ENCODE results near the gene RAD9A.
A peak's percentile ranks its signal among the peaks of the same experiment; 100 is the strongest.

The RAD9A gene

DNA sequence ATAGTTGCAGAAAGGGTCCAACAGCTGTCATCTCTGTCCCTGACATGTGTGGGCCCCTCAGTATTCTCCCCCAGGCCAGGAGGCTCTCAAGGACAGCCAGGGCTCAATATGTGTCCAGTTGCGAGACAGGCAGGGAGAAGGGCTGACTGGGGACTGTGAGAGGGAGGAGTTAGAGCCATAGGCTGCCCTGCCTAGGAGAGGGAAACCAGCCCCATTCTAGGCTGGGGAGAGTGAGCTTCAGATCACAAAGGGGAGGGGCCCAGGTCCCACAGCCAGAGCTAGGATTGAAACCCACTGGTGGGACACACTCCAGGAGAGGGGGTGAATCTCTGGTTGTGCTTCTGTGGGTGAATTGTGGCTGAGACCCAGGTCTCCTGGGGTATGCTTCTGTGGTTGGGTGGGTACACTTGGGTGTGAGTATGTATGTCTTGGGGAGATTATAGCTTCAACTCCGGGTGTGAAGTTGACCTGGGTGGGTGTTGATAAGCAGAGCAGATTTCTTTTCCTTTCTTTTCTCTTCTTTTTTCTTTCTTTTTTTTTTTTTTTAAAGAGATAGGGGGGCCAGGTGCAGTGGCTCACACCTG, 21.6 kb downstream of the RAD9A start:
- H3K36me3 ChIP-seq (ENCODE audit: control insufficient read depth, insufficient read depth, low read length): no peaks in the 10 kb centered on the region
- WGBS, 2 experiments (ENCODE audit: insufficient coverage in 2 of 2): 80 to 92% methylated on average over 1 of the region's 2 CpGs
- H3K4me1 ChIP-seq (ENCODE audit: control insufficient read depth, insufficient read depth, low read length, poor library complexity, severe bottlenecking): peaks cover 3% of the 10 kb centered on the region
- no peaks in the 10 kb centered on the region for H3K9me3 ChIP-seq (ENCODE audit: control insufficient read depth, low read length)
- no peak overlapping the region for H3K4me3 ChIP-seq (ENCODE audit: extremely low read depth, insufficient read depth, low read length, poor library complexity, severe bottlenecking)
- no peak overlapping the region for H3K27ac ChIP-seq (ENCODE audit: low read depth, low read length, severe bottlenecking)

DNA sequence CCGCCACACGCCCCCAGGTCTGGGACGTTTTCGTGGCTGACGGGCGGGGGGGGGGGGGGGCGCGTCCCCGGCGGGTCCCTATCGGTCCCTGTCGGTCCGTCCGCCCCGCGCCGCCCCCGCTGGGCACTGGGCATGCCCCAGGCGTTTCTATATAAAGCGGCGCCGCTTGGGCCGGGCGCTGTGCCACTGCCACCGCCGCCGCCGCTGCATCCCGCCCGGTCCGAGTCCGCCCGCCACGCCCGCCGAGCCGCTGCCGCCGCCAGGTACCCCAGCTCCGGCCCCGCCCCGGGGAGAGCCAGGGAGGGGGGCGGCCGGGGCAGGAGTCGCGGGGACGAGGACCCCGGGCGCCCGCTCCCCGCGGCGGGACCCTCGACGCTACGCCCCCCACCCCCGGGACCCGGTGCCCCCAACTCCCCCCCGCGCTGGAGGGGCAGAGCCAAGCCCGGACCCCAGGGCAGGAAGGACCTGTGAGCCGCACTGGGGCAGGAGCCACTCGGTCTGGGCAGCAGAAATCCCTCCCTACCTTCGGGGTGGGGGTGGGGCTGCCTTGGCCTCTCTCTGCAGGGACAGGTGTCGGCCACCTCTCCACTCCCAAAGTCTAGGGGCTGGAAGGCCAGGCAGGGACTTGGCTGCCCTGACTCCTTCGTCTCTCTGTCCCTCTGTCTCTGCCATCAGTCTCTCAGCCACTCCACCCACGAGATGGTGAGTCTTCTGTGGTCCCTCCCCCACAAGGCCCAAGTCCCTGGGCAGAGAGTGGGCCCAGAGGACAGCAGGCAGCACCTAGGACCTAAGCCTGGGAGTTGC, 23.9 kb downstream of the RAD9A start, which contains the start of gene CARNS1:
TSS of gene CARNS1 (plus strand) at position 178 of the 804 bp plus-strand sequence. CDS start at position 700, 522 bp downstream.
- Histone ChIP-seq H3K4me1 (ENCODE audit: control insufficient read depth, insufficient read depth, low read length, poor library complexity, severe bottlenecking) (peaks cover 10% of the 10 kb centered on the region), H3K9me3 (ENCODE audit: control insufficient read depth, low read length) (no peaks in the 10 kb centered on the region), H3K27ac (ENCODE audit: low read depth, low read length, severe bottlenecking) (no peak within 1 kb of the TSS), H3K36me3 (ENCODE audit: control insufficient read depth, insufficient read depth, low read length) (no peaks in the 10 kb centered on the region), H3K4me3 (ENCODE audit: extremely low read depth, insufficient read depth, low read length, poor library complexity, severe bottlenecking) (no peak within 1 kb of the TSS)
- WGBS, 2 experiments (ENCODE audit: insufficient coverage in 2 of 2): 8 to 11% methylated on average over 25 to 38 of the region's 67 CpGs

GRCh38 chr11:67416416-67417335, 24.9 kb downstream of the RAD9A start:
- Histone ChIP-seq H3K36me3 (ENCODE audit: control insufficient read depth, insufficient read depth, low read length) (no peaks in the 10 kb centered on the region), H3K9me3 (ENCODE audit: control insufficient read depth, low read length) (no peaks in the 10 kb centered on the region), H3K4me3 (ENCODE audit: extremely low read depth, insufficient read depth, low read length, poor library complexity, severe bottlenecking) (no peak overlapping the region), H3K4me1 (ENCODE audit: control insufficient read depth, insufficient read depth, low read length, poor library complexity, severe bottlenecking) (peaks cover 10% of the 10 kb centered on the region), H3K27ac (ENCODE audit: low read depth, low read length, severe bottlenecking) (no peak overlapping the region)
- 84 to 85% methylated on average over 17 to 21 of the region's 21 CpGs for WGBS, 2 experiments (ENCODE audit: insufficient coverage in 2 of 2)

DNA sequence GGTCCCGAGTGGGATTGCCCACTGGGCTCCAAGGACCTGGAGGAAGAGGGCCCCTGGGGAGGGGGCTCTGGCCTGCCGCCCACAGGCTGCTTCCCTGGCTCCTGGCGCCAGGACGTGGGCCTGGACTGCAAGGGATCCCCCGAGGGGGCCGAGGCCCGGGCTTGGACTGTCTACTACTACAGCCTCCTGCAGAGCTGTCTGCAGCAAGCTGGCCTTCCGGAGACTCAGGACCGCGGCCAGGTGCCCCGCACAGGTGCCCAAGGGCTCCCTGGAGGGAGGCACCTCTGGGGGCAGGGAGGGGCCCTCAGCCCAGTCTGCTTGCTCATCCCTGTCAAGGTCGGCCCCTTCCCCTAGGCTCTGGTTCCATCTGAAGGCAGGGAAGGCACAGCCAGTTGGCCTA, 25.6 kb downstream of the RAD9A start:
- 92 to 93% methylated on average over 8 to 12 of the region's 12 CpGs for WGBS, 2 experiments (ENCODE audit: insufficient coverage in 2 of 2)
- Histone ChIP-seq H3K4me3 (ENCODE audit: extremely low read depth, insufficient read depth, low read length, poor library complexity, severe bottlenecking) (no peak overlapping the region), H3K36me3 (ENCODE audit: control insufficient read depth, insufficient read depth, low read length) (no peaks in the 10 kb centered on the region), H3K9me3 (ENCODE audit: control insufficient read depth, low read length) (no peaks in the 10 kb centered on the region), H3K27ac (ENCODE audit: low read depth, low read length, severe bottlenecking) (no peak overlapping the region), H3K4me1 (ENCODE audit: control insufficient read depth, insufficient read depth, low read length, poor library complexity, severe bottlenecking) (peaks cover 10% of the 10 kb centered on the region)

DNA sequence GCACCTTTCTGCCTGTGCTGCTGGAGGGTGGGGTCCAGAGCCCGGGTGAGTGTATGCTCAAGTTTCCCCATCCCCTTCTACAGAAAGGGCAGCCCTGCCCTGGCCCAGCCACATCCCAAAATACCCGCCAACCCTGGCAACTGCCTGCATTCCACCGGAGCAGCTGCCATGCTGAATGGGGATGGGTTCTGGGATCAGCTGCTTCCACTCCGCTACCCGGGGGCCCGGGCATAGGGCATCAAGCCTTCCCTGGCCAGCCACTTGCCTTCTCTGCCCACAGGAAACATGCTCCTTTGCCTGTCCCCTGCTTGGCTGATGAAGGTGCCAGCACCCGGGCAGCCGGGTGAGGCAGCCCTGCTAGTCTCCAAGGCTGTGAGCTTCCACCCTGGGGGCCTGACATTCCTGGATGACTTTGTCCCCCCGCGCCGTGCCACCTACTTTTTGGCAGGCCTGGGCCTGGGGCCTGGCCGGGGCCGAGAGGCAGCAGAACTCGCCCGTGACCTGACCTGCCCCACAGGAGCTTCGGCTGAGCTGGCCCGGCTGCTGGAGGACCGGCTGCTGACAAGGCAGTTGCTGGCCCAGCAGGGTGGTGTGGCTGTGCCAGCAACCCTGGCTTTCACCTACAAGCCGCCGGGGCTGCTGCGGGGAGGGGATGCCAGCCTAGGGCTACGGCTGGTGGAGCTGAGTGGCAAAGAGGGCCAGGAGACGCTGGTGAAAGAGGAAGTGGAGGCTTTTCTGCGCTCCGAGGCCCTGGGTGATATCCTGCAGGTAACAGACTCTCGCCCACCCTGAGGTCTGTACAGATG, 26.9 kb downstream of the RAD9A start:
- no peaks in the 10 kb centered on the region for H3K9me3 ChIP-seq (ENCODE audit: control insufficient read depth, low read length)
- H3K36me3 ChIP-seq (ENCODE audit: control insufficient read depth, insufficient read depth, low read length): no peaks in the 10 kb centered on the region
- 92 to 96% methylated on average over 19 to 26 of the region's 26 CpGs for WGBS, 2 experiments (ENCODE audit: insufficient coverage in 2 of 2)
- H3K4me1 ChIP-seq (ENCODE audit: control insufficient read depth, insufficient read depth, low read length, poor library complexity, severe bottlenecking): peaks cover 7% of the 10 kb centered on the region
- no peak overlapping the region for H3K4me3 ChIP-seq (ENCODE audit: extremely low read depth, insufficient read depth, low read length, poor library complexity, severe bottlenecking)
- H3K27ac ChIP-seq (ENCODE audit: low read depth, low read length, severe bottlenecking): no peak overlapping the region

DNA sequence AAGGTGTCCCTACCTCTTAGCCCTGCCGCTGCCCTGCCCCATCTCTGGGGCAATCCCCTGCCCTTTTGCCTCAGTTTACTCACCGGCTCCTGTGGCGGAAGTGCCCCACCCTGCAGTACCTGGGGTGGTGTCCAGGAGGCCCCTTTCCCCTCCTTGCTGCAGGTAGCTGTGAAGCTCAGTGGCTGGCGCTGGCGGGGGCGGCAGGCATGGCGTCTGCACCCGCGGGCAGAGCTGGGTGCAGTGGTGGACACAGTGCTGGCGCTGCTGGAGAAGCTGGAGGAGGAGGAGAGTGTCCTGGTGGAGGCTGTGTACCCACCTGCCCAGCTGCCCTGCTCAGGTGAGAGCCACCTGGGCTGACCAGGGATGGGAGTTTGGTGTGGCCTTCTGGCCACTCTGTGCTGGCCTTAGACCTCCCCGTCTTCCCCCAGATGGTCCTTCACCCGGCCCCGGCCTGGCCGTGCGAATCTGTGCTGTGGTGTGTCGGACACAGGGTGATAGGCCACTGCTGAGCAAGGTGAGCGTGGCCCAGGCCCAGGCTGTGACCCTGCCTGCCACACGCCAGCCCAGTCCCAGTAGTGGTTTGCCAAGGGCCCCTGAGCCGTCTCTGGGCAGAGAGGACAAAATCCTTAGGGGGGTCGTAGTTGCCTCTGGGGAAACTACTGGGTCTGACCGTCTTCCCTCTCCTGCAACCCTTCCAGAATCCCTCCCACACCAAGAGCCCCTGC, 27.7 kb downstream of the RAD9A start:
- Histone ChIP-seq H3K36me3 (ENCODE audit: control insufficient read depth, insufficient read depth, low read length) (no peaks in the 10 kb centered on the region), H3K9me3 (ENCODE audit: control insufficient read depth, low read length) (no peaks in the 10 kb centered on the region), H3K4me3 (ENCODE audit: extremely low read depth, insufficient read depth, low read length, poor library complexity, severe bottlenecking) (no peak overlapping the region), H3K27ac (ENCODE audit: low read depth, low read length, severe bottlenecking) (no peak overlapping the region), H3K4me1 (ENCODE audit: control insufficient read depth, insufficient read depth, low read length, poor library complexity, severe bottlenecking) (peaks cover 7% of the 10 kb centered on the region)
- 96 to 97% methylated on average over 14 to 16 of the region's 21 CpGs for WGBS, 2 experiments (ENCODE audit: insufficient coverage in 2 of 2)

DNA sequence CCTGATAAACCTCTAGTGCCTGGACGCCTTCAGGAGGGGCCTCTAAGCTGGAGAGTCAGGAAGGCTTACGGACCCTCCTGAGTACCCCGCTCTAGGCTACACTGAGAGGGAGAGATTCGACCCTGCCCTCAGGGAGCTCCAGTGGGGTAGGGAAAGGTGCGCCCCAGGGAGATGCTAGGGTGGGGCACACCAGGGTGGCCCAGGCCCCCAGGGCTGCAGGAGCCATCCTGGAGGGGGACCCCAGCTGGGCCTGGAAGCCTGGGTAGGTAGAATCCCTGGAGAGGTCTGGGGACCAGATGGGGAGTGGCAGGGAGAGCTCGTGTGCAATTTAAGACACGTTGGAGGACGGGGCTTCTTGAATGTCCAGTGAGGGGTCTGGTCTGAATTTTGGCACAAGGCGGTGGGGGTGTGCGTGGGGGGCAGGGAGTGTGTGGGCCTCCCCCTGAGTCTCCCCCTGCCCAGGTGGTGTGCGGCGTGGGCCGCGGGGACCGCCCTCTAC, 28.4 kb downstream of the RAD9A start:
- 48 to 57% methylated on average over 10 to 13 of the region's 15 CpGs for WGBS, 2 experiments (ENCODE audit: insufficient coverage in 2 of 2)
- H3K4me3 ChIP-seq (ENCODE audit: extremely low read depth, insufficient read depth, low read length, poor library complexity, severe bottlenecking): peak overlapping the region; percentile 41
- H3K4me1 ChIP-seq (ENCODE audit: control insufficient read depth, insufficient read depth, low read length, poor library complexity, severe bottlenecking): peaks cover 7% of the 10 kb centered on the region
- no peaks in the 10 kb centered on the region for H3K36me3 ChIP-seq (ENCODE audit: control insufficient read depth, insufficient read depth, low read length)
- H3K9me3 ChIP-seq (ENCODE audit: control insufficient read depth, low read length): no peaks in the 10 kb centered on the region
- H3K27ac ChIP-seq (ENCODE audit: low read depth, low read length, severe bottlenecking): no peak overlapping the region

DNA sequence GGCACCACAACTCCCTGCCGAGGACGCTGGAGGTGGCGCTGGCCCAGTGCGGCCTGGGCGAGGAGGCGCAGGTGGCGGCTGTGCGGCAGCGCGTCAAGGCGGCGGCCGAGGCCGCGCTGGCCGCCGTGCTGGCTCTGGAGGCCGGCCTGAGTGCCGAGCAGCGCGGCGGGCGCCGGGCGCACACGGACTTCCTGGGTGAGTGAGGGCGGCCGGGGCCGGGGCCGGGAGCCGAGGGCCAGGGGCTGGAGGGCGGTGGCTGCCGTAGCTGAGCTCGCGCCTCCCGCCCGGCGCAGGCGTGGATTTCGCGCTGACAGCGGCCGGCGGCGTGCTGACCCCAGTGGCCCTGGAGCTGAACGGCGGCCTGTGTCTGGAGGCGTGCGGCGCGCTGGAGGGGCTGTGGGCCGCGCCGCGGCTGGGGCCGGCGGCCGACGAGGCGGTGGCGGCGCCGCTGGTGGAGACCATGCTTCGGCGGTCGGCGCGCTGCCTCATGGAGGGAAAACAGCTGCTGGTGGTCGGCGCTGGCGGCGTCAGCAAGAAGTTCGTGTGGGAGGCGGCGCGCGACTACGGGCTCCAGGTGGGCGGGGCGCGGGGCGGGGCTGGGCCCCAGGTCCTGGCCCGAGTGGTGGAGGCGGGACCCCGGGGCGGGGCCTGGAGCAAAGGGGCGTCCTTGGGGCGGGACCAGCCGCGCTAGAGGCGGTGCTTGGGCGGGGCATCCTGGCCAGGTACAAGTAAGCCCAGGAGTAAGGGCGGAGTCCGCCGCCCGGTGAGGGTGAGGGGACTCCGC, 29.1 kb downstream of the RAD9A start:
- Histone ChIP-seq H3K4me3 (ENCODE audit: extremely low read depth, insufficient read depth, low read length, poor library complexity, severe bottlenecking) (peak overlapping the region; percentile 41), H3K27ac (ENCODE audit: low read depth, low read length, severe bottlenecking) (peak overlapping the region; percentile 41)

GRCh38 chr11:67421430-67422031, 29.7 kb downstream of the RAD9A start:
- 77 to 80% methylated on average over 19 of the region's 22 CpGs for WGBS, 2 experiments (ENCODE audit: insufficient coverage in 2 of 2)
- Histone ChIP-seq H3K9me3 (ENCODE audit: control insufficient read depth, low read length) (no peaks in the 10 kb centered on the region), H3K27ac (ENCODE audit: low read depth, low read length, severe bottlenecking) (no peak overlapping the region), H3K36me3 (ENCODE audit: control insufficient read depth, insufficient read depth, low read length) (no peaks in the 10 kb centered on the region), H3K4me3 (ENCODE audit: extremely low read depth, insufficient read depth, low read length, poor library complexity, severe bottlenecking) (peak overlapping the region; percentile 41), H3K4me1 (ENCODE audit: control insufficient read depth, insufficient read depth, low read length, poor library complexity, severe bottlenecking) (peaks cover 7% of the 10 kb centered on the region)

More for the DNA sequence above, 29.1 kb downstream of the RAD9A start:
- H3K36me3 ChIP-seq (ENCODE audit: control insufficient read depth, insufficient read depth, low read length): no peaks in the 10 kb centered on the region
- 1 to 2% methylated on average over 70 to 76 of the region's 97 CpGs for WGBS, 2 experiments (ENCODE audit: insufficient coverage in 2 of 2)
- H3K9me3 ChIP-seq (ENCODE audit: control insufficient read depth, low read length): no peaks in the 10 kb centered on the region
- H3K4me1 ChIP-seq (ENCODE audit: control insufficient read depth, insufficient read depth, low read length, poor library complexity, severe bottlenecking): peaks cover 7% of the 10 kb centered on the region

Measured in mesodermal cell (in vitro differentiated cells).